ENCODE measurements around the gene SOAT1.

GRCh38 chr1:179251675-179252074 is 41.9 kb upstream of the SOAT1 start:
- TF ChIP-seq CTCF (IDR thresholded peaks at IDR 0.05) (peak in 2 of 3 experiments; percentile 13 to 40), POLR2A (IDR thresholded peaks at IDR 0.05) (no peak)
